Neural cell (in vitro differentiated cells): ENCODE results near the gene EPHA6. TPM values are rescaled to one million over a fixed set of nuclear protein-coding genes. Genes with fewer than 3 reads are reported as not detected.
A peak's percentile ranks its signal among the peaks of the same experiment; 100 is the strongest.

Experiments
- H2AFZ ChIP-seq: fragments of 200-600, 300-800 bp; sonication (generic), shearing (Covaris generic); 2 replicates; pipeline ENCODE4 v1.6.0; 2014; ENCODE audit warnings: low read depth, mild to moderate bottlenecking, antibody characterized with exemption, low read length, moderate library complexity
- H3F3A ChIP-seq: fragments of 200-600 bp; shearing (Covaris generic); 2 replicates; pipeline ENCODE4 v1.6.1; 2016; ENCODE audit warnings: mild to moderate bottlenecking, moderate library complexity, mixed read lengths, antibody characterized with exemption, low read length; ENCODE audit not compliant: insufficient read depth, poor library complexity, severe bottlenecking
- H3K27ac ChIP-seq: fragments of 200-600, 300-800 bp; sonication (generic), shearing (Covaris generic); 2 replicates; pipeline ENCODE4 v1.5.1; 2014; ENCODE audit warnings: mild to moderate bottlenecking, low read length, moderate library complexity
- H3K27me3 ChIP-seq: fragments of 300-800, 200-600 bp; sonication (generic), shearing (Covaris generic); 2 replicates; pipeline ENCODE4 v1.6.0; 2014; ENCODE audit warnings: mild to moderate bottlenecking, low read depth, low read length, moderate library complexity; ENCODE audit not compliant: insufficient read depth
- H3K36me3 ChIP-seq: fragments of 300-800, 200-600 bp; sonication (generic), shearing (Covaris generic); 2 replicates; pipeline ENCODE4 v1.5.1; 2014; ENCODE audit warnings: mild to moderate bottlenecking, antibody characterized with exemption, low read length, moderate library complexity; ENCODE audit not compliant: insufficient read depth
- H3K4me2 ChIP-seq: fragments of 300-800, 200-600 bp; sonication (generic), shearing (Covaris generic); 2 replicates; pipeline ENCODE4 v1.6.0; 2014; ENCODE audit warnings: mild to moderate bottlenecking, low read length
- H3K4me3 ChIP-seq: fragments of 300-800, 200-600 bp; sonication (generic), shearing (Covaris generic); 2 replicates; pipeline ENCODE4 v1.5.1; 2014; ENCODE audit warnings: mild to moderate bottlenecking, low read length, moderate library complexity
- H3K79me2 ChIP-seq: fragments of 200-600 bp; shearing (Covaris generic); replicated peaks from 2 replicates; pipeline ENCODE4 v1.6.0; 2014; ENCODE audit warnings: mild to moderate bottlenecking, low read length, moderate library complexity; ENCODE audit not compliant: insufficient read depth
- H3K9ac ChIP-seq: fragments of 300-800, 200-600 bp; sonication (generic), shearing (Covaris generic); 2 replicates; pipeline ENCODE4 v1.6.1; 2016; ENCODE audit warnings: mild to moderate bottlenecking, low read length, mixed read lengths
- H3K9me2 ChIP-seq: fragments of 200-600 bp; shearing (Covaris generic); 2 replicates; pipeline ENCODE4 v1.6.1; 2016; ENCODE audit warnings: mild to moderate bottlenecking, low read length, mixed read lengths; ENCODE audit not compliant: insufficient read depth
- H3K9me3 ChIP-seq: fragments of 200-600, 300-800 bp; sonication (generic), shearing (Covaris generic); 2 replicates; pipeline ENCODE4 v1.6.1; 2016; ENCODE audit warnings: mild to moderate bottlenecking, mixed run types, low read length, moderate library complexity, mixed read lengths
- H4K20me1 ChIP-seq: fragments of 200-600 bp; shearing (Covaris generic); 2 replicates; pipeline ENCODE4 v1.6.1; 2016; ENCODE audit warnings: mild to moderate bottlenecking, mixed run types; ENCODE audit not compliant: insufficient read depth
- EP300 ChIP-seq: fragments of 450-650 bp; conservative IDR thresholded peaks from 2 replicates; pipeline ENCODE4 v1.6.1; 2014; ENCODE audit warnings: antibody characterized with exemption, mild to moderate bottlenecking, moderate library complexity; ENCODE audit not compliant: poor library complexity, severe bottlenecking
- EZH2 ChIP-seq: fragments of 200-600, 300-800 bp; shearing (Covaris generic), sonication (generic); IDR thresholded peaks from 2 replicates; pipeline ENCODE4 v1.6.1; 2014; ENCODE audit warnings: antibody characterized with exemption, low read length, borderline replicate concordance, mild to moderate bottlenecking; ENCODE audit not compliant: insufficient read depth, poor library complexity, severe bottlenecking
- MXI1 ChIP-seq: fragments of 450-650 bp; conservative IDR thresholded peaks from 2 replicates; pipeline ENCODE4 v1.6.1; 2014; ENCODE audit warnings: antibody characterized with exemption, mild to moderate bottlenecking; ENCODE audit not compliant: poor library complexity, severe bottlenecking
- POLR2AphosphoS5 ChIP-seq: IDR thresholded peaks from 2 replicates; pipeline ENCODE4 v1.6.1; 2012
- RAD21 ChIP-seq: fragments of 450-650 bp; conservative IDR thresholded peaks from 2 replicates; pipeline ENCODE4 v1.6.1; 2014; ENCODE audit warnings: antibody characterized with exemption, mild to moderate bottlenecking, moderate library complexity
- SMC3 ChIP-seq: fragments of 450-650 bp; conservative IDR thresholded peaks from 2 replicates; pipeline ENCODE4 v1.6.1; 2014; ENCODE audit warnings: antibody characterized with exemption, mild to moderate bottlenecking, moderate library complexity; ENCODE audit not compliant: poor library complexity
- TAF1 ChIP-seq: IDR thresholded peaks from 2 replicates; pipeline ENCODE4 v1.6.1; 2012; ENCODE audit warnings: low read depth
- polyA minus RNA-seq: library from RNA; depleted of rRNA, polyadenylated mRNA; stranded (reverse); fragments of >200 nt; gene quantifications from 2 replicates; pipeline ENCODE4 v1.2.3, GENCODE V29; 2014
- polyA plus RNA-seq: library from polyadenylated mRNA; depleted of rRNA; stranded (reverse); fragments of >200 nt; gene quantifications from 2 replicates; pipeline ENCODE4 v1.2.3, GENCODE V29; 2014
- TF ChIP-seq, protein P1 (sequence below): fragments of 450-650 bp; IDR thresholded peaks from 2 replicates; pipeline ENCODE4 v1.5.1; 2014; ENCODE audit warnings: antibody characterized with exemption, mild to moderate bottlenecking, moderate library complexity; ENCODE audit not compliant: poor library complexity, severe bottlenecking
- TF ChIP-seq, protein P2 (sequence below): IDR thresholded peaks from 2 replicates; pipeline ENCODE4 v1.6.1; 2012; ENCODE audit warnings: borderline replicate concordance

The EPHA6 gene
- polyA plus RNA-seq (0.56 and 0.78 TPM in 2 replicates), polyA minus RNA-seq (4.1 and 5.0 TPM in 2 replicates)

DNA sequence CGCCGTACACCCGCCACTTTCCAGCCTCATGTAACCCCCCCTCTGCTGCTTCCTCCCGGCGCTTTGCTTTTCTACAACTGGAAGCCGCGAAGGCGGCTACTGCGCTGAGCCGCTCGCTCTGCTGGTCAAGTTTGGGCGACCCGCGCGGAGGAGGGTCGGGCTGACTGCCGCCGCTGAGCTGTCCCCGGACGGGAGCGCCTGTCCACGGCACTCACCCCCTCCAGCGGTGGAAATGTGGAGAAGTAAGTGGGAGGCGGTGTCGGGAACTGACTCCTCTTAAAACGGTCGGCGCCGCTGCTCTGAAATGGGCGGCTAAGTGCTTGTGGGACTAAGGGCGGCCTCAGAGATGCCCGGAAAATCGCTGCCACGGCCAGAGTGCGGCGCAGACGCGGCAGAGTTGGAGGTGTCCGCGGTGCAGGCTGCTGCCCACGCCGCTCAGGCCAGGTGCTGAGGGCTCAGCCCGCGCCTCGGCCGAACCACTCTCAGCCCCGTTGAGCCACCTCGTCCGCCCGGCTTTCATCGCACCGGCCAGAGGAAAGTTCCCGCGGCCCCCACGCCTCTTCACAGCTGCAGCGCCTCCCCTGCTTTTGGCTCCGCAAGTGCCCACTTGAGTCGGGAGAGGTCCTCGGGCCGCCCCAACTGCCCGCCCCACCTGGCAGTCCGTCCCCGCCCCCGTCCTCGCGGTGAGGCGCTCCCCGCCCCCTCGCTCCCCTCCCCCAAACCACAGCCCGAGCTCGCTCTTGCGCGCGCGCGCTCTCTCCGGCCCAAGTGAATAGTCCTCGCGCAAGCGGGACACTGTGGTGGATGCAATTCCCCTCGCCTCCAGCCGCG, at the start of gene EPHA6:
EPHA6 (plus strand) TSS at position 775 of the 831 bp plus-strand sequence.
- Histone ChIP-seq H4K20me1 (no peaks in the 10 kb centered on the region), H3F3A (no peaks in the 10 kb centered on the region), H3K9me3 (no peaks in the 10 kb centered on the region), H3K27ac (no peak within 1 kb of the TSS), H3K36me3 (no peaks in the 10 kb centered on the region), H3K9me2 (no peaks in the 10 kb centered on the region), H2AFZ (no peak within 1 kb of the TSS), H3K27me3 (peaks cover 38% of the 10 kb centered on the region), H3K4me2 (peak within 1 kb of the TSS; percentile 61), H3K4me3 (peak within 1 kb of the TSS; percentile 82), H3K79me2 (no peaks in the 10 kb centered on the region), H3K9ac (peak within 1 kb of the TSS; percentile 46)
- no peak for TF ChIP-seq RAD21
- TF ChIP-seq POLR2AphosphoS5, result no peak
- TF ChIP-seq, protein P1, sequence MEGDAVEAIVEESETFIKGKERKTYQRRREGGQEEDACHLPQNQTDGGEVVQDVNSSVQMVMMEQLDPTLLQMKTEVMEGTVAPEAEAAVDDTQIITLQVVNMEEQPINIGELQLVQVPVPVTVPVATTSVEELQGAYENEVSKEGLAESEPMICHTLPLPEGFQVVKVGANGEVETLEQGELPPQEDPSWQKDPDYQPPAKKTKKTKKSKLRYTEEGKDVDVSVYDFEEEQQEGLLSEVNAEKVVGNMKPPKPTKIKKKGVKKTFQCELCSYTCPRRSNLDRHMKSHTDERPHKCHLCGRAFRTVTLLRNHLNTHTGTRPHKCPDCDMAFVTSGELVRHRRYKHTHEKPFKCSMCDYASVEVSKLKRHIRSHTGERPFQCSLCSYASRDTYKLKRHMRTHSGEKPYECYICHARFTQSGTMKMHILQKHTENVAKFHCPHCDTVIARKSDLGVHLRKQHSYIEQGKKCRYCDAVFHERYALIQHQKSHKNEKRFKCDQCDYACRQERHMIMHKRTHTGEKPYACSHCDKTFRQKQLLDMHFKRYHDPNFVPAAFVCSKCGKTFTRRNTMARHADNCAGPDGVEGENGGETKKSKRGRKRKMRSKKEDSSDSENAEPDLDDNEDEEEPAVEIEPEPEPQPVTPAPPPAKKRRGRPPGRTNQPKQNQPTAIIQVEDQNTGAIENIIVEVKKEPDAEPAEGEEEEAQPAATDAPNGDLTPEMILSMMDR, result no peak
- TF ChIP-seq SMC3, result no peak
- no peak for TF ChIP-seq TAF1
- TF ChIP-seq, protein P2, sequence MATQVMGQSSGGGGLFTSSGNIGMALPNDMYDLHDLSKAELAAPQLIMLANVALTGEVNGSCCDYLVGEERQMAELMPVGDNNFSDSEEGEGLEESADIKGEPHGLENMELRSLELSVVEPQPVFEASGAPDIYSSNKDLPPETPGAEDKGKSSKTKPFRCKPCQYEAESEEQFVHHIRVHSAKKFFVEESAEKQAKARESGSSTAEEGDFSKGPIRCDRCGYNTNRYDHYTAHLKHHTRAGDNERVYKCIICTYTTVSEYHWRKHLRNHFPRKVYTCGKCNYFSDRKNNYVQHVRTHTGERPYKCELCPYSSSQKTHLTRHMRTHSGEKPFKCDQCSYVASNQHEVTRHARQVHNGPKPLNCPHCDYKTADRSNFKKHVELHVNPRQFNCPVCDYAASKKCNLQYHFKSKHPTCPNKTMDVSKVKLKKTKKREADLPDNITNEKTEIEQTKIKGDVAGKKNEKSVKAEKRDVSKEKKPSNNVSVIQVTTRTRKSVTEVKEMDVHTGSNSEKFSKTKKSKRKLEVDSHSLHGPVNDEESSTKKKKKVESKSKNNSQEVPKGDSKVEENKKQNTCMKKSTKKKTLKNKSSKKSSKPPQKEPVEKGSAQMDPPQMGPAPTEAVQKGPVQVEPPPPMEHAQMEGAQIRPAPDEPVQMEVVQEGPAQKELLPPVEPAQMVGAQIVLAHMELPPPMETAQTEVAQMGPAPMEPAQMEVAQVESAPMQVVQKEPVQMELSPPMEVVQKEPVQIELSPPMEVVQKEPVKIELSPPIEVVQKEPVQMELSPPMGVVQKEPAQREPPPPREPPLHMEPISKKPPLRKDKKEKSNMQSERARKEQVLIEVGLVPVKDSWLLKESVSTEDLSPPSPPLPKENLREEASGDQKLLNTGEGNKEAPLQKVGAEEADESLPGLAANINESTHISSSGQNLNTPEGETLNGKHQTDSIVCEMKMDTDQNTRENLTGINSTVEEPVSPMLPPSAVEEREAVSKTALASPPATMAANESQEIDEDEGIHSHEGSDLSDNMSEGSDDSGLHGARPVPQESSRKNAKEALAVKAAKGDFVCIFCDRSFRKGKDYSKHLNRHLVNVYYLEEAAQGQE, result no peak
- no peak for TF ChIP-seq EP300
- TF ChIP-seq EZH2, result no peak

DNA sequence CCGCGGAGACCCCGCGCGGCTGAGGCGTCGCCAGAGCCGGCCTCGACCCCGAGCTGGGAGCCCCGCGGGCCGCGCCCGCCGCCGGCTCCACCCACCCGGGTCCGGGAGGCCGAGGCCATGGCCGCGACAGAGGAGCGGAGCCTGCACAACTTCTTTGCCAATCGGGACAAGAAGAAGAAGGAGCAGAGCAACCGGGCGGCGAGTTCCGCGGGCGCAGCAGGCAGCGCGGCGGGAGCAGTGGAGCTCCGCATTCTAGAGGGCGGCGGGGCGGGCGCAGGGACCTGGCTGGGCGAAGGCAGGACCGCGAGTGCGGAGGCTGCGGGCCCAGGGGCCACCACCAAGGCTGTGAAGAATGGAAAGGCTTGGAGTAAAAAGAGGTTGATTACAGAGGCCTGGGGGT, 37.6 kb upstream of the EPHA6 start:
- Histone ChIP-seq H4K20me1 (no peaks in the 10 kb centered on the region), H3K36me3 (no peaks in the 10 kb centered on the region), H3K79me2 (no peaks in the 10 kb centered on the region), H3K27me3 (no peaks in the 10 kb centered on the region), H3K9me2 (no peaks in the 10 kb centered on the region), H3K4me2 (no peak overlapping the region), H3K9me3 (peaks cover 3% of the 10 kb centered on the region), H3K27ac (no peak overlapping the region), H3K4me3 (no peak overlapping the region), H3K9ac (no peak overlapping the region), H3F3A (no peaks in the 10 kb centered on the region), H2AFZ (no peak overlapping the region)
- TF ChIP-seq TAF1 (no peak), EP300 (no peak), EZH2 (no peak), MXI1 (no peak), POLR2AphosphoS5 (no peak), RAD21 (no peak)
- TF ChIP-seq, protein P2, result no peak
- TF ChIP-seq, protein P1, result no peak
